Activated CD4-positive, CD25-positive, alpha-beta regulatory T cell (primary cell): ENCODE results near the gene FNDC3B.

ENCODE experiments used
- DNase-seq, 4 experiments: peaks; one replicate each; lab custom pipeline; 2025; lab: John Stamatoyannopoulos, UW

The FNDC3B gene

DNA sequence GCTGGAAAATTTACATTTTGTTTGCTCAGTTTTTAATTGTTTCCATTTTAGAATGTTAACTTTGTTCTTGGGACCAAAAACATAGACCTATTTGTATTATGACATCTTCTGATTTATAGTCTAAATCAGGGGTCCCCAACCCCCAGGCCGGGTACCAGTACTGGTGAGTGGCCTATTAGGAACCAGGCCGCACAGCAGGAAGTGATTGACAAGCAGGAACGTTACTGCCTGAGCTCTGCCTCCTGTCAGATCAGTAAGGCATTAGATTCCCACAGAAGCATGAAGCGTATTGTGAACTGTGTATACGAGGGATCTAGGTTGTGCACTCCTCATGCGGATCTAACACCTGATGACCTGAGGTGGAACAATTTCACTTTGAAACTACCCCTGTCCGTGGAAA is 357.0 kb downstream of the FNDC3B start:
- no peak for DNase-seq

DNA sequence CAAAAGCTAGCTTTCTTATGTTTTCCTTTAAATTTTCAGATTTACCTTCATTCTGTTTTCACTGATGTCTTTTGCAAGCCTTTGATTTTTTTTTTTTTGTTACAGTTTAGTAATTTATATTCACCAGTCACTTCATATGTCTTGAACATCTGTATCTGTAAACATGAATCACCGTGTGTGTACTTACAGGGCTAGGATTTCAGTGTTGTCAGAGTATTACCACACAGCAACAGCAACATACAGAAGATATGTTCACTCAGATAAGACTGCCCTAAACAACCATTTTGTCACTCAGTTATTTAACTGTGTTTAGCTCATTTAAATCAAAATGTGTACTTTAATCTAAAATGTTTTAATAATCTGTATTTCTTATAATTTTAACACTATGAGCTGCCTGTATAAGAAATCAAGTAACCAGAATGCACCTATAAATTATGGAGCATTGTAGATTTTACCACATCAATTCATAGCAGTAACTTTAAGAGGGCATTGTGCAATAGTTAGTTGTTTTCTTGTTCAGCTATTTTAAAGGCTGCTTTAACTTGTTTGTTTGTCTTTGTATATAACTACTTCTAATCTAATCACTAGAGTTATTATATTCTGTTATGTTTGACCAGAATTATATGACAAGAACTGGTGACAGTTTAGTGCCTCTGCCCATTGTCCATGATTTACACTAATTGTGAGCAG is 358.5 kb downstream of the FNDC3B start:
- no peak for DNase-seq

DNA sequence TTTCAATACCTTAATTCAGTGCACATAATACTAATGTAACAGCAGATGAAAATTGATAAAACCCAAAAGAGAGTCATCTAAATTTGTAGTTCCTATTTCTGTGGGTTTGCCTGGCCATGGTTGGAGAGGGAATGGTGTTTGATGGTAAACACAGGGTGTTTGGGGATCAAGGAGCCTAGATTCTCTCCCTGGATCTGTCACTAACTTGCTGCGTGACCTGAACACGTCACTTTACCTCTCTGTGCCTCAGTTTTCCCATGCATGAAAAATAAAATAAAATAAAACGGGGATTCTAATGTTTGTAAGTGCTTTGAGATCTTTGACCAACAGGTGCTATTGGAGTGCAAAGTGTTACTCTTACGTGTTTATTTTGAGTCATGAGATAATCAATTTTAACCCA is 359.1 kb downstream of the FNDC3B start:
- DNase-seq = no peak

DNA sequence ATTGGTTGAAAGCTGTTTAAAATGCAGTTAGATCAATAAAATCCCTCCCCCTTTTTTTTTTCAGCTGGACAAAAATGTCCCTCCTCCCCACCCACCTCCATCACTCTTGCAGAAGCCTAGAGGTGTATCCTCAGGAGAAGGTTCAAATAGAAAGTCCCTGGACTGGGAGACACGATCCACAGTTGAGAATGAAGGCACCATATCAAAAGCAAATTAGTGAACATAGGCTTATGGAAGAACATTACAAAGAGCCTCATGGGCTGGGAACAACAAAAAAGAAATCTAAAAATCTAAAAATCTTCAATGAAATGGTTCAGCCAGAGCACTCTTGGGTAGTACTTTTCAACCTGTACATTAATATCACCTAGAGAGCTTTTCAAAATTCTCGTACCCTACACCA is 362.7 kb downstream of the FNDC3B start:
- no peak for DNase-seq

DNA sequence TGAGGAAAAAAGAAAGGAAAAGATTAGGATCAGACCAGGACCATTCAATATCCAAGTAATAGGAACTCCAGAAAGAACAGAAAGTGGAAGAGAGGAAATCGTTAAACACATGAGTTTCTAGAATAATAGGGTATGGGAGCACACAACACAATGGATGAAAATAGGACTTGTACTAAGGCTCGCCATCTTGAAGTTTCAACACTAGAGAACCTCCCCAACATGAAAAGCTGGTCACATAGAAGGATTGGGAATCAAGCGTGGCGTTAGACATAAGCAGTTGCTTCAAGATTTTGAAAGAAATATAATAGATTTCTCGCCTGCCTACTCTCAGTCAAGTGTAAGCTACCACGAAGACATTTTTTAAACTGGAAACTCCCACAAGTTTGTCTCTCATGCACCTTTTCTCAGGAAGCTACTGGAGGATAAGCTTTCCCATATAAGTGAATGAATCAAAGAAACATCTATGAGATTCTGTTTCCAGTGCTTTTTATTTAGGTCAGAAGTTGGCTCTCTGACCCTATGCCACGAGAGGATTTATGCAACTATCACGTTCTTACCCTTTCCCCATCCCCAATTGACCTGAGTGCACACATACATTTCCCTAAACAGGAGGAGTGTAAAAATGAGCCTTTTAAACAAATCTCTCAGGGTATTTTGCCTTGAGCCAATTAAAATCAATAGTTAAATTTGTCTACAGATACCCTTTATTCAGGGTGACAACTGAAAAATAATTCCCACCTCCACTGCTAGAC is 363.7 kb downstream of the FNDC3B start:
- no peak for DNase-seq

DNA sequence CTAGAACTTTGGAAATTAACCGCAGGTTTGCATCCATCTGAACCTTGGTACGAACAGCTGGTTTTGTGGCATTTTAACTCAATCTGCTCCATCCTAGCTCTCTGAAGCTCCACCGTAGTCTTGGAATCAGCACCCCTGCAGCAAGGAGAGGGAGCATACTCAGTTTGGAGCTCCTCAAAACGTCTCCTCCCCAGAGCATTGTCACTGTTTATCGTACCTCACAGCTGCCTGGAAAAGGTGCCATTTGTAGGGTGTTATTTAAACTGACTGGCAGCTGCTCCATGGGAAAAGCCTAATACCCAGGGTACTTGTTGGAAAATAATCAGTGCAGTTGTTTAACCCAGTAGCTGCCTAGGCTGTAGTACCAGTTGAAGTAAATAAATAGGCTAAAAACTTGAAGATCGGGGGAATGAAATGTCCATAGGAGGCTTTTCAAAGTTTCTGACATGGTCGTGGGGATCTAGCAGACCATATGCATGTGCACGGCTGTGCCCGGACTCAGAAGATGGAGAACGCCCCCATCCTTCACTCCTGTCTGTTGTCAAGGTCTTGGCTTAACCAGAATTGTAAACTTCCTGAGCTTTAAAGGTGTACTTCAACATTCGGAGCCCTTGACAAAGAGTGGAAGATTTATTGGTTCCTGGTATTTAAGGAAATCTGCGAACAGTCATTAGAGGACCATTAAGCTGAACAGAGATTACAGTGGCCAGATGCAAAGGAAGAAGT is 365.0 kb downstream of the FNDC3B start:
- DNase-seq = no peak

DNA sequence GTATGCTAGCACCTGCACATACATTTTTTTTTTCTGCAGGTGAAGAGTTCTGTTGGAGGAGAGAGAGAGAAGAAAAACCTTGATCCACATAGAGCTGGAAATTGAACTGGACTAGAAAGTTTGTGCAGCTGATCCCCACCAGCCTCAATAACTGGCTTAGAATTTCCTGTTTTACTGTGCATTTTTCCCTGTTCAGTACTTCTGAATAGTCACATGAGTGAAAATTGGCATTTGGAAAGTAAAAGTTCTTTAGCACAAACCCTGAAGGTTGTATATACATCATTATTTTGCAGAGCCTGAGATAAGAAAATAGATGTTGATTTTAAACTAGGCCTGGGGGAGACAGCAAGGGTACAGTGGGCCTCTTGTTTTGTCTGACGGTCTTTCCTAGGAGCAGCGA is 366.5 kb downstream of the FNDC3B start:
- no peak for DNase-seq

DNA sequence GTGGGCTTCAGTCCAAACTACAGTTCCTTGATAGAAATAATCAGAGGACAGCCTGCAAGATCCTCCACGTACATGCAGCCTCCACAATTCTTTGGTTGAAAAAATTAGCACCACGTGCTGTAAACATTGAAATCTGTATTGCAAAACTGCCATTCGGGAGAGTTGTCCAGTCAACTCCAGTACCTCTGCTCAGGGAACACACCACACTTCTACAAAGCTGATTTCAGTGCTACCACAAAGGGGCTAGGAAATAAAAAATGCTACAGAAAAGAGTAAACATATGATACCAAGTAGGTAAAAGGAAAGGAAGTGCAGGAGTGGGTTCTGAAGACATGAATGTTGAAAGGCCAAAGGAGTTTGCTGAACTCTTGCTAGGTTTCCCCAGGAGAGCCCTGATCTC is 368.5 kb downstream of the FNDC3B start:
- no peak for DNase-seq

DNA sequence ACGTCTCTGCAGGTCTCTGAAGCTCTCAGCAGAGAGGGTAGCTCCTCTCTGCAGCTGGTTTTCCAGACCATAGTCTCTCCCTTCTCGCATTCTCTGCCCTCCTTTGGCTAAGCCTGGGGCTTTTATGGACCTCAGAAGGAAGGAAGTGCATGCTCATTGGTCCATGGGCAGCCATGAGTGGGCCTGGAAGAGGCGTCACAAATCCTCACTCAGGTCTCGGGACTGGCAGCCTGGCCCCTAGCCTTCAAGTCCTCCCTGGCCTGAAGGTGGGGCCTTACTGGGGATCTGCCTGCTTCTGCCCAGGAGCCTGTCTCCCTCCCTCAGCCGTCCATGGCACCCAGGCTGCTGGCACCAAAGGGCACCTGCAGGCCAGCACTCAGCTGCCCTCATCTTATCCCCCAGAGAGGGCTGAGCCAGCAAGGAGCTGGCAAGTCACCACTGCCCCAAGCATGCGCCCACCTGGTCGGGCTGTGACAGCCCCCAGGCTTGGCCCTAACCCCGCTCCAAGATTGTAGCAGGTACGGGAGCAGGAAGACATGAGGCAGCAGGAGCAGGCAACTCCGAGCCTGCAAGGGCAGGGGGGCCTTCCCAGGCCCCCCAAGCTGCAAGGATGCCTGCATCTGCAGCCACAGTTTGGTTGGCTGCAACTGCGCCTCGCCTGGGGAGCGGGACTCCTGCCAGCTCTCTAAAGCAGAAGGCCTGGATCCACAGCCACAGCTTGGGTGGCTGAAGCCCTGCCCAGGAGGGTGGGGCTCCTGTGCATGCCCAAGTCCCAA is 371.5 kb downstream of the FNDC3B start:
- no peak for DNase-seq

DNA sequence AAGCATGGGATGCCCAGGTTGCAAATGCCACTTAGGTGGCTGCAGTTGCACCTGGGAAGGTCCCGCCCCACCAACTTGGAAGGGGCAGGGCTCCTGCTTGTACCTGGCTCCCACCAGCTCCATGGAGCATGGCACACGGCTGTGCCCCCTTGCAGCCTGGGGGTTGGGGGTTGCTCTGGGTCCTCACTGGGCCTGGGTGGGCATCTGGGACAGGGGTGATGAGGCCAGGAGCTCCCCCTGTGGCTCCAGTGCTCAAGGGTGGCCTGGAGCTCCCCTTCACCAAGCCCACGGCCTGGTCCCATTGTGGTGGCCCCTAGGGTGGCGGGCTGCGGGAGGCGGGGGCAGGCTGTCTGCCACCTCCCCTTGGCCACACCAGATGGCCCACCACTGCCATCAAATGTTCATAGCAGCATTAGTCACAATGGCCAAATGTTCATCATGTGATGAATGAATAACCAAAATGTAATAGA is 372.1 kb downstream of the FNDC3B start:
- DNase-seq = no peak

DNA sequence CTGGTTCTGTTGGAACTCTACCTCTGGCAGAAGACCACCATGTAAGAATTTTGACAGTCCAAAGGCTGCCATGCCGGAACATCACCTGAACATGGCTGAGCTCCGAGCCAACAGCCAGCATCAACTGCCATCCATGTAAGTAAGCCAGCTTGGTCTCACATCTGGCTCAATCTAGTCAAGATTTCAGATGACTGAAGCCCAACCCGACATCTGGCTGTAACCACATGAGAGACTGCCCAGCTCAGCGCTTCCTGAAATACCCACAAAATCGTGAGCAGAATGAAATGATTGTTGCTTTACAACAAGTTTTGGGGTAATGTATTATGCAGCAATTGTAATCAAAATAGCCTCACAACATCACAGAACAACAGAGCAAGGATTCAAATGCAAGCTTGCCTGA is 375.9 kb downstream of the FNDC3B start:
- DNase-seq = no peak

DNA sequence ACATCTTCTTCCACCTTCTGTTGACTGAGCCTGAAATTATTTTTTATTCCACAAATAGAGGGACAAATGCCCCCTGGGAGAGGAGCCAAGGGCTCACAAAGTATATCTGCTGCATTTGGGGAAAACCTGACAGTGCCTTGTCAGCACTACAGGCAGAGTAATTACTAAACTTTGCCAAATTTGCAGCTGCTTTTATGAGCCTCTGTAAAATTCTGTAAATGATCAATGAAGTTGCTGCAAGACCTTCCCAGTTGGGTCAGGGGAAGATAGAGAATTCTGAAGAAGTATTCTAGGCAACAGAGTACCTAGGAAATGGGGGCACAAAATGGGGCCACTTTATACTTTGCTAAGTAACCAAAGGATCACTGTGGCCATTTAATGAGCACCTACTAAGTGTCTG is 398.3 kb downstream of the FNDC3B start:
- DNase-seq = no peak

DNA sequence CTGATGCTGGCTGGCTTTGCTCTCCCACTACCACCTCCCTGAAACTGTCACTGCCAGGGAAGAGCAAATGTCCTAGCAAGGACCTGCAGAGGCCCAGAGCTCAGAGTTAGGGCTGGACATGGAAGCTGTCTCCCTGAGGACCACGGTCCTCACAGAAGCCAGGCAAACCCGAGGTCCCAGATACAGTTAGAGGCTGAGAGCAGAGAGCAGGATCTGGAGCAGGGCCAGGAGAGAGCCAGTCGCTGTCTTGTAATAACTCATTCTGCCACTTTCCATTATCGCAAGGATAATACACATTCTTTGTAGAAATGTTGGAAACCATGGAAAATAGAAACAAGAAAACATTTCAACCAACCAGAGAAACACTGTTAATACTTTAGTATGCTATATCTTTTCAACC is 398.8 kb downstream of the FNDC3B start:
- DNase-seq = no peak

DNA sequence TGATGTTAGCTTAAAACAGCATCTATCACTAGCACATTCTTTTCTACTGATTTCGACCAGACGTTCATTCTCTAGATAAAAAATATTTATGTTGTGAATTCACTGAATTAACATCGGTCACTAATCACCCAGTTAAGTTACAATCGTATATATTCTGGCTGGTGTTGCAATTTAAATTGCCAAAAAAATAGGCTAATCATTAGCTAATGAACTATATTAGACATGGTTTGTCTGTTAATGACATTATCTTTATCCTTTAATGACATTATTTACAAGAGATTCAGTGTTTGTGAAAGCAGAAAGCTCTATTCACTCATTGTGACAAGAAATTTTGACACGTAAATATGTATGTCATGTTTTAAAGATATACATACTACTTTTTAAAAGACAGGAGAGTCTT is 402.2 kb downstream of the FNDC3B start:
- no peak for DNase-seq

DNA sequence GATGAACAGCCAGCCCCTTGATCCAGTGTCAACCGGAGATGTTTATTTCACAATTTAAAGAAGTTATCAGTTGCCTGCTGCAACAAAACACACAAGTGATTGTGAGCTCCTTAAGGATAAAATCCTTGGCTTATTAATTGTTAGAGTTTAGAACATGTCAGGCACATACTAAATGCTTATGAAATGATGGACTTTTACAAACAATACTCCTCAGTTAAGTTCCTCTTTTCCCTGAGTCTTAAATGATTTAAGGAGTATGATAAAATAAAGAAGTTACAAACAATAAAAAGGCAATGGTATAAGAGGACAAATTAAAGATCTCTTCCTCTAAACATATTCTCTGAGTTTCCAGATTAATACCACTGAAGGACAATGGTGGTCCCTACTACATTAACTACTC is 403.2 kb downstream of the FNDC3B start:
- no peak for DNase-seq

DNA sequence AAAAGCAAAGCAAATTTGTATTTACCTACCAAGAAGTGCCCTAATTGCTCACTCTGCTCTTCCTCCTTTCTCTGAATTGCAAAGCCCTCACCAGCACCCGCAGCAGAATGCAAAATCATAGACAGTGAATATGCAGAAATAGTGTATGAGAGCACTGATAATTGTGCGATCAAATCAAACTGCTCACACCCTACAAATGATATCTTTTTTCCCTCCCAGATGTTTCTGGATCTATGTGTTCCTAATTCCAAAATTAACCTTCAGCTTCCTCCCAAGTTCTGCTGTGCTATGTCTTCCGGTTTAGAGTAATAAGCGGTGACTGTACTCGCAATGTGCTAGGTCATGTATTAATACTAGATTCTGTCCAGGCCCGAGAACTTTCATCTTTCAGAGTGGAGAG is 405.4 kb downstream of the FNDC3B start:
- DNase-seq = no peak

DNA sequence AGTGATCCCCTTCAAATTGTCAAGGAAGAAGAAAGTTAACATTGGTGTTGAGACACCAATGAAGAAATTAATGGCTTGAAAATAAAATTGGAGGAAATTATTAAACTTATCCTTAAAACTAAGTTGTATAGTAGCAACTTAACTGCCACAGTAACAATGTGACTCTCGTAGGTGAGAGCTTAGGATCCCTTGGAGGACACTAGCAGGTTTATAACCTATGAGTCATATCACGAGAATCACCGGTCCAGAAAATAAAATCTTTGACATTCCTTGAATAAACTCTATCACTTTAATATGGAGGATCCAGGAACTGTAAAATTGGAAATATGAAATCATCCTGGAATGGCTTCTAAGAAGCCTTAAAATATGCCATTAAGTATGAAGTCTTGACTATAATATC is 406.8 kb downstream of the FNDC3B start:
- no peak for DNase-seq

DNA sequence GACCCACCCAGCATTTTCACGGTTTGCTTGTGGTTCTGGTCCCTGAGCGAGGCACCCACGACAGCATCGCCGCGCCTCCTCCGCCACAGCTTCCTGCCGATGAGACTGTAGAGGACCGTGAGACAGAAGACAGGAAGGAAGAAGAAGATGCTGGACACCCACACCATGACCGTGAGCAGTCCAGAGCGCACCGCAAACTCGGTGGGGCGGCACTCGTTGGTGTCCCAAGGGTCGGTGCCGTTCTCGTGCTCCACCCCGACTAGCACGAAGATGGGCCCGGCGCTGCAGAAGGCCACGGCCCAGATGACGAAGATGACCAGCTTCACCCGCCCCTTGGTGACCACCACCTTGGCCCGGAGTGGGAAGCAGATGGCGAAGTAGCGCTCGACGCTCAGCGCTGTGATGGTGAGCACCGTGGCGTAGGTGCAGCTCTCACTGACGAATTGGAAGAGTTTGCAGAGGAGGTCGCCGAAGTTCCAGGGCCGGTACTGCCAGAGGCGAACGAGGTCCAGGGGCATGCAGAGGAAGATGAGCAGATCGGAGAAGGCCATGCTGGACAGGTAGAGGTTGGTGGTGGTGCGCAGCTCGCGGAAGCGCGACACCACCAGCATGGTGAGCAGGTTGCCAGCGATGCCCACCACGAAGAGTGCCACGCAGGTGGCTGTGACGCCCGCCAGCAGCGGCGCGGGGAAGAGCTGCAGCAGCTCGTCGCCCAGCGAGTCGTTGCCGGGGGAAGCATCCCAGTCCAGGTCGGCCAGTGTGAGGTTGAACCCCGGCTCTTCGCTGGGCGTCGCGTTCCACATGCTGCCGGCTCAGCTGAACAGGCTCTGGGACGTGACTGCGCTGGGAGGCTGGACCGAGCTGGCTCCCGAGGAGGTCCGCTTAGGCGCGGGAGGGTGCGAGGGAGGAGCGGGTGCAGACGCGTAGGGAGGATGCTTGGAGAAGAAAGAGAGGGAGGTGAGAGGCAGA is 408.5 kb downstream of the FNDC3B start, which contains the start of gene GHSR:
TSS of gene GHSR (minus strand) at position 846 of the 969 bp plus-strand sequence. CDS start at position 803, 43 bp downstream.
- DNase-seq = no peak

DNA sequence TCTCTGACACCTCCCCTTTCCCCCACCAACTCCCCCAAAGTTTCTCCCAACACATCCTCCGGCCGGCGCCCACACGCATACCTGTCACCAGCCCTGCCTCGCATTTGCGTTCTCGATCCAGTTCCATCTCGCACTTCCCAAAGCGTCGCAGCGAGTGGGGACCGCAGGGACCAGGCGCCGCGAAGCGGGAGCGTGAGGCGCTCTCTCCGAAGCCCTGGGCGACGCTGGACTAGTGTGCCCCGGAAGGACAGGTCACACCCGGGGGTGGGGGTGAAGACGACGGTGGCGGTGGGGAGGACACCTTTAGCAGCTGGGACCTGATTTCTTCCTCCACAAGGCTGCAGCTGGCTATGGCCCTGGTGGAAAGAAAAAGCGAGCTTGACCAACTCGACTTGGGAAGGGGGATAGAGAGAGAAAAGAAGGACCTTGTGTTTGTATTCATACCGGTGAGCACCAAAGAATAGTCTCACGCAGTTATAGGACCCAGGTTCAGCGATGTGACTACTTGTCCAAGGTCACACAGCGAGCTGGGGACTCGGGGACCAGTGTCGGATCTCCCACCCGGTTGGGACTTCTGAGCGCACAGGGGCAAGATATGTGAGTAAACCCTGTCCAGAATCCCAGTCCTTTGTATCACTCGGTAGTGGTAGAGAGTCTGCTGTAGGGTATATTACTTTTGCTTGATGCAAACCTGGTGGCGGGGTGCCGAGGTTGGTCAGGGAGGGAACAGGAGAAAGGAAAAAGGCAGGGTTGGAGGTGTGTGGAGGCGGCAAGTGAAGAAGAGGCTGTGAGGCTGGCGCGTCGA is 409.5 kb downstream of the FNDC3B start:
- DNase-seq = no peak
